Measurements from ENCODE around the gene PEA15. TPM values are rescaled to one million over a fixed set of nuclear protein-coding genes. Genes with fewer than 3 reads are reported as not detected.

PEA15 gene
- total and polyA plus RNA-seq, 4 donors, result 76.0 to 261 (median 136) TPM

GRCh38 chr1:160207118-160207650 is 2.0 kb downstream of the PEA15 start:
- DNase-seq, result no peak
- Histone ChIP-seq H3K27ac (ENCODE audit: low read depth in 1 of 2, low read length in 1 of 2) (peak overlapping the region; percentile 96 to 99), H3K27me3 (ENCODE audit: control insufficient read depth in 3 of 3, insufficient read depth in 3 of 3, low read length in 2 of 3) (no peaks in the 10 kb centered on the region), H3K36me3 (ENCODE audit: control insufficient read depth in 4 of 4, insufficient read depth in 4 of 4, low read length in 4 of 4) (peaks cover 12 to 22% (median 15%) of the 10 kb centered on the region in 4 donors), H3K4me3 (no peak overlapping the region), H3K4me1 (ENCODE audit: control insufficient read depth in 5 of 5, insufficient read depth in 5 of 5, low read length in 5 of 5) (peaks cover 13 to 52% (median 35%) of the 10 kb centered on the region in 5 donors), H3K9ac (ENCODE audit: insufficient read depth in 1 of 2, low read length in 2 of 2) (no peak overlapping the region), H3K9me3 (ENCODE audit: control insufficient read depth in 4 of 4, insufficient read depth in 3 of 4, low read length in 3 of 4) (no peaks in the 10 kb centered on the region)
- WGBS, 2 donors, result 88 to 91% methylated on average over 4 of the region's 4 CpGs
- no peak for TF ChIP-seq CTCF (IDR thresholded peaks at IDR 0.05; ENCODE audit: control extremely low read depth, extremely low read depth)
- ATAC-seq (ENCODE audit: insufficient read depth, low FRiP score), result no peak

- Histone ChIP-seq H3K9me3 (ENCODE audit: control insufficient read depth in 4 of 4, insufficient read depth in 3 of 4, low read length in 3 of 4) (peaks cover 0 to under 1% (median 0%) of the 10 kb centered on the region in 4 donors), H3K4me1 (ENCODE audit: control insufficient read depth in 5 of 5, insufficient read depth in 5 of 5, low read length in 5 of 5) (peaks cover 13 to 52% (median 35%) of the 10 kb centered on the region in 5 donors), H3K27ac (ENCODE audit: low read depth in 1 of 2, low read length in 1 of 2) (peak overlapping the region; percentile 11 to 27), H3K9ac (ENCODE audit: insufficient read depth in 1 of 2, low read length in 2 of 2) (no peak overlapping the region), H3K4me3 (no peak overlapping the region), H3K27me3 (ENCODE audit: control insufficient read depth in 3 of 3, insufficient read depth in 3 of 3, low read length in 2 of 3) (no peaks in the 10 kb centered on the region), H3K36me3 (ENCODE audit: control insufficient read depth in 4 of 4, insufficient read depth in 4 of 4, low read length in 4 of 4) (peaks cover 17 to 30% (median 21%) of the 10 kb centered on the region in 4 donors)
- ATAC-seq (ENCODE audit: insufficient read depth, low FRiP score) (no peak), DNase-seq (no peak)
- no peak for TF ChIP-seq CTCF (IDR thresholded peaks at IDR 0.05; ENCODE audit: control extremely low read depth, extremely low read depth)
- 61 to 75% methylated on average over 9 of the region's 9 CpGs for WGBS, 2 donors
Observed at GRCh38 chr1:160207771-160208556, 2.8 kb downstream of the PEA15 start.

- Histone ChIP-seq H3K27me3 (ENCODE audit: control insufficient read depth in 3 of 3, insufficient read depth in 3 of 3, low read length in 2 of 3) (no peaks in the 10 kb centered on the region), H3K9ac (ENCODE audit: insufficient read depth in 1 of 2, low read length in 2 of 2) (no peak overlapping the region), H3K9me3 (ENCODE audit: control insufficient read depth in 4 of 4, insufficient read depth in 3 of 4, low read length in 3 of 4) (peaks cover 0 to 3% (median 0%) of the 10 kb centered on the region in 4 donors), H3K36me3 (ENCODE audit: control insufficient read depth in 4 of 4, insufficient read depth in 4 of 4, low read length in 4 of 4) (peaks cover 22 to 37% (median 28%) of the 10 kb centered on the region in 4 donors), H3K27ac (ENCODE audit: low read depth in 1 of 2, low read length in 1 of 2) (peak overlapping the region; percentile 11 to 36), H3K4me3 (no peak overlapping the region), H3K4me1 (ENCODE audit: control insufficient read depth in 5 of 5, insufficient read depth in 5 of 5, low read length in 5 of 5) (peaks cover 13 to 52% (median 35%) of the 10 kb centered on the region in 5 donors)
- no peak for TF ChIP-seq CTCF (IDR thresholded peaks at IDR 0.05; ENCODE audit: control extremely low read depth, extremely low read depth)
- ATAC-seq (ENCODE audit: insufficient read depth, low FRiP score) (no peak), DNase-seq (no peak)
- WGBS, 2 donors, result 61 to 74% methylated on average over 6 of the region's 6 CpGs
Observed at GRCh38 chr1:160208557-160209320, 3.6 kb downstream of the PEA15 start.

All from lung (tissue), 12 donors.